ENCODE data around the gene CRHR2.

Gene CRHR2

DNA sequence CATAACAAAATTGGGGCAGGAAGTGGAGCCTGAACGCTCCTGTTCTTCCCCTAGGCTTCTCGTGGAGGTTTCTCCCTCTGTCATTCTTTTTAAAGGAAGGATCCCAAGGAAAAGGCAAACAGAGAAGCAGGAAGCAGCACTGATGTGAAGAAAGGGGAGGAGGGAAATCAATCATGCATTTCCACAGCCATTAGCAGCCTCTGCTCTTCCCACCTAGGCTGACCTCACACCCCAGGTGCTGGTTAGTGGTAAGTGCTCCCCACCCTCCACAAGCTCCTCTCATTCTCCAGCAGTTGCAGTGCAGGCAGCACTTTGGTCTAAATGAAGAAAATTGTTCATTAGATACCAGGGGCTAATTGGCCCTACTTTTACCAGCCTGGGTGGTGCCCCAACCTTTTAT lies 2.6 kb downstream of the CRHR2 start:
- H3K36me3 ChIP-seq (ENCODE audit: insufficient read depth, low read length) = no peaks in the 10 kb centered on the region
- no peak overlapping the region for H3K4me3 ChIP-seq (ENCODE audit: low read depth, low read length, poor library complexity, severe bottlenecking)
- H3K9ac ChIP-seq (ENCODE audit: low read length) = no peak overlapping the region
- H4K20me1 ChIP-seq (ENCODE audit: insufficient read depth, low read length) = no peaks in the 10 kb centered on the region
- no peaks in the 10 kb centered on the region for H3K9me2 ChIP-seq (ENCODE audit: low read depth, low read length)
- H3K9me3 ChIP-seq (ENCODE audit: low read length) = no peaks in the 10 kb centered on the region
- H3F3A ChIP-seq (ENCODE audit: insufficient read depth, low read length) = no peaks in the 10 kb centered on the region
- H3K27ac ChIP-seq (ENCODE audit: low read depth, low read length, poor library complexity, severe bottlenecking) = no peak overlapping the region
- H3K27me3 ChIP-seq (ENCODE audit: insufficient read depth, low read length) = peaks cover 5% of the 10 kb centered on the region; the same call in 1 of the 2 replicates
- no peaks in the 10 kb centered on the region for H3K4me1 ChIP-seq (ENCODE audit: insufficient read depth, low read length, severe bottlenecking)
- no peaks in the 10 kb centered on the region for H3K79me2 ChIP-seq (ENCODE audit: insufficient read depth, low read length)
- no peak for TF ChIP-seq EZH2 (IDR thresholded peaks at IDR 0.05; ENCODE audit: borderline replicate concordance, low read length)
- TF ChIP-seq, protein P1, sequence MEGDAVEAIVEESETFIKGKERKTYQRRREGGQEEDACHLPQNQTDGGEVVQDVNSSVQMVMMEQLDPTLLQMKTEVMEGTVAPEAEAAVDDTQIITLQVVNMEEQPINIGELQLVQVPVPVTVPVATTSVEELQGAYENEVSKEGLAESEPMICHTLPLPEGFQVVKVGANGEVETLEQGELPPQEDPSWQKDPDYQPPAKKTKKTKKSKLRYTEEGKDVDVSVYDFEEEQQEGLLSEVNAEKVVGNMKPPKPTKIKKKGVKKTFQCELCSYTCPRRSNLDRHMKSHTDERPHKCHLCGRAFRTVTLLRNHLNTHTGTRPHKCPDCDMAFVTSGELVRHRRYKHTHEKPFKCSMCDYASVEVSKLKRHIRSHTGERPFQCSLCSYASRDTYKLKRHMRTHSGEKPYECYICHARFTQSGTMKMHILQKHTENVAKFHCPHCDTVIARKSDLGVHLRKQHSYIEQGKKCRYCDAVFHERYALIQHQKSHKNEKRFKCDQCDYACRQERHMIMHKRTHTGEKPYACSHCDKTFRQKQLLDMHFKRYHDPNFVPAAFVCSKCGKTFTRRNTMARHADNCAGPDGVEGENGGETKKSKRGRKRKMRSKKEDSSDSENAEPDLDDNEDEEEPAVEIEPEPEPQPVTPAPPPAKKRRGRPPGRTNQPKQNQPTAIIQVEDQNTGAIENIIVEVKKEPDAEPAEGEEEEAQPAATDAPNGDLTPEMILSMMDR (IDR thresholded peaks at IDR 0.05; ENCODE audit: low read length) = no peak
- H2AFZ ChIP-seq (ENCODE audit: low read length) = no peak overlapping the region
- H3K4me2 ChIP-seq (ENCODE audit: low read length) = no peak overlapping the region

DNA sequence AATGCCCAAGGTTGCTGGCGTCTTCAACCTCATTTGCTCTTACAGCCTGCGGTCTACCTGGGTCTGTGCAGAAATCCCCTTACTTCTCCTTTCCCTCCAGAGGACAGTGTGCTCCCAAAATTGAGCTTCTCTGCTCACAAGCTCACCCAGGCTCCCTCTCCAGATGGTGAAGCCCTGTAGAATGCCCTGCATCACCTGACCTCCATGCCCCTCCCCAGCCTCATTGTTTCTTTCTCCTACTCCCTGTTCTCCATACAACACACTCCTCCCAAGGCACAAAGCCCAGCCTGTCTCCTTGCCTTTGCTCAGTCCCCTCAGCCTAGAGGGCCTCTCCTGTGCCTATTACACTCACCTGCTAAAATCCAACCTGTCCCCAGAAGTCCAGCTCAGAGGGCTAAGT lies 3.5 kb downstream of the CRHR2 start:
- H3K4me3 ChIP-seq (ENCODE audit: low read depth, low read length, poor library complexity, severe bottlenecking) = no peak overlapping the region
- no peak overlapping the region for H3K4me2 ChIP-seq (ENCODE audit: low read length)
- no peak overlapping the region for H2AFZ ChIP-seq (ENCODE audit: low read length)
- H3K36me3 ChIP-seq (ENCODE audit: insufficient read depth, low read length) = no peaks in the 10 kb centered on the region
- peaks cover 5% of the 10 kb centered on the region; the same call in 1 of the 2 replicates for H3K27me3 ChIP-seq (ENCODE audit: insufficient read depth, low read length)
- no peak overlapping the region for H3K27ac ChIP-seq (ENCODE audit: low read depth, low read length, poor library complexity, severe bottlenecking)
- no peak for TF ChIP-seq EZH2 (IDR thresholded peaks at IDR 0.05; ENCODE audit: borderline replicate concordance, low read length)
- TF ChIP-seq, protein P1 (IDR thresholded peaks at IDR 0.05; ENCODE audit: low read length) = no peak
- no peaks in the 10 kb centered on the region for H3K4me1 ChIP-seq (ENCODE audit: insufficient read depth, low read length, severe bottlenecking)
- H3K9me3 ChIP-seq (ENCODE audit: low read length) = no peaks in the 10 kb centered on the region
- no peak overlapping the region for H3K9ac ChIP-seq (ENCODE audit: low read length)
- no peaks in the 10 kb centered on the region for H3K9me2 ChIP-seq (ENCODE audit: low read depth, low read length)
- no peaks in the 10 kb centered on the region for H3K79me2 ChIP-seq (ENCODE audit: insufficient read depth, low read length)
- H4K20me1 ChIP-seq (ENCODE audit: insufficient read depth, low read length) = no peaks in the 10 kb centered on the region
- H3F3A ChIP-seq (ENCODE audit: insufficient read depth, low read length) = no peaks in the 10 kb centered on the region

DNA sequence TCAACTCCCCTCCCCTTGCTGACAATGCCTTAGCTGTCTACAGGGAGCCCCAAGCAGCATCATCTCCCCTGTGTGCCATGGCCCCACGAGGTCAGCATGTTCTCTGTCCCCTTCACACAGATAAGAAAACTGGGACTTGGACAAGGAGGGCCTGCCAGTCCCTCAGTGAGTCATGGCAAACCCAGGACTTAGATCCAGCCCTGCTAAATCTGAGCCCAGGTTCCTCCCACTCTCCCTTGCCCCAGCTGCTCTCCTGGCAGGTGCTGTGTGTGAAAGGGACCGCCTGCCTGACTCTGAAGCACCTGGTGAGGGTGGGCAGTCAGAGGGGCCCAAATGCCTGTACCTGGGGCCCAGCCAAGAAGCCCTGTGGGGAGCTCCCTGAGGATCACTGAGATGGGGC lies 7.4 kb downstream of the CRHR2 start:
- no peaks in the 10 kb centered on the region for H3F3A ChIP-seq (ENCODE audit: insufficient read depth, low read length)
- no peaks in the 10 kb centered on the region for H3K9me3 ChIP-seq (ENCODE audit: low read length)
- no peaks in the 10 kb centered on the region for H3K36me3 ChIP-seq (ENCODE audit: insufficient read depth, low read length)
- H4K20me1 ChIP-seq (ENCODE audit: insufficient read depth, low read length) = no peaks in the 10 kb centered on the region
- no peak for TF ChIP-seq EZH2 (IDR thresholded peaks at IDR 0.05; ENCODE audit: borderline replicate concordance, low read length)
- TF ChIP-seq, protein P1 (IDR thresholded peaks at IDR 0.05; ENCODE audit: low read length) = no peak
- no peak overlapping the region for H3K4me2 ChIP-seq (ENCODE audit: low read length)
- H3K9ac ChIP-seq (ENCODE audit: low read length) = no peak overlapping the region
- no peak overlapping the region for H2AFZ ChIP-seq (ENCODE audit: low read length)
- H3K27ac ChIP-seq (ENCODE audit: low read depth, low read length, poor library complexity, severe bottlenecking) = no peak overlapping the region
- H3K4me3 ChIP-seq (ENCODE audit: low read depth, low read length, poor library complexity, severe bottlenecking) = no peak overlapping the region
- H3K9me2 ChIP-seq (ENCODE audit: low read depth, low read length) = no peaks in the 10 kb centered on the region
- peaks cover 5% of the 10 kb centered on the region; the same call in 1 of the 2 replicates for H3K27me3 ChIP-seq (ENCODE audit: insufficient read depth, low read length)
- no peaks in the 10 kb centered on the region for H3K79me2 ChIP-seq (ENCODE audit: insufficient read depth, low read length)
- no peaks in the 10 kb centered on the region for H3K4me1 ChIP-seq (ENCODE audit: insufficient read depth, low read length, severe bottlenecking)
